GM18951 (cell line): ENCODE measurements around the gene OOSP2.

Experiments
- POLR2A ChIP-seq: IDR thresholded peaks from 4 replicates; pipeline ENCODE4 v1.6.1; 2011; ENCODE audit warnings: mild to moderate bottlenecking; ENCODE audit not compliant: insufficient read length, insufficient read depth; ENCODE audit errors: extremely low read depth
- in situ Hi-C: fragments of 300-500 bp; cut with MboI; formaldehyde crosslinking; loops from one replicate; pipeline ENCODE4 v1.12.0; 2022; ENCODE audit warnings: low sequenced_read_pairs, mixed read lengths, inconsistent platforms; ENCODE audit not compliant: unreplicated experiment

Gene OOSP2

GRCh38 chr11:60095477-60096120 lies 55.4 kb downstream of the OOSP2 start:
- in situ Hi-C loops, result no loop called here
- TF ChIP-seq POLR2A, result no peak

- TF ChIP-seq POLR2A, result no peak
- in situ Hi-C loops, result no loop called here
Measured at GRCh38 chr11:60097189-60097588, 57.0 kb downstream of the OOSP2 start.
